ENCODE measurements around the gene OPRL1.

The OPRL1 gene

DNA sequence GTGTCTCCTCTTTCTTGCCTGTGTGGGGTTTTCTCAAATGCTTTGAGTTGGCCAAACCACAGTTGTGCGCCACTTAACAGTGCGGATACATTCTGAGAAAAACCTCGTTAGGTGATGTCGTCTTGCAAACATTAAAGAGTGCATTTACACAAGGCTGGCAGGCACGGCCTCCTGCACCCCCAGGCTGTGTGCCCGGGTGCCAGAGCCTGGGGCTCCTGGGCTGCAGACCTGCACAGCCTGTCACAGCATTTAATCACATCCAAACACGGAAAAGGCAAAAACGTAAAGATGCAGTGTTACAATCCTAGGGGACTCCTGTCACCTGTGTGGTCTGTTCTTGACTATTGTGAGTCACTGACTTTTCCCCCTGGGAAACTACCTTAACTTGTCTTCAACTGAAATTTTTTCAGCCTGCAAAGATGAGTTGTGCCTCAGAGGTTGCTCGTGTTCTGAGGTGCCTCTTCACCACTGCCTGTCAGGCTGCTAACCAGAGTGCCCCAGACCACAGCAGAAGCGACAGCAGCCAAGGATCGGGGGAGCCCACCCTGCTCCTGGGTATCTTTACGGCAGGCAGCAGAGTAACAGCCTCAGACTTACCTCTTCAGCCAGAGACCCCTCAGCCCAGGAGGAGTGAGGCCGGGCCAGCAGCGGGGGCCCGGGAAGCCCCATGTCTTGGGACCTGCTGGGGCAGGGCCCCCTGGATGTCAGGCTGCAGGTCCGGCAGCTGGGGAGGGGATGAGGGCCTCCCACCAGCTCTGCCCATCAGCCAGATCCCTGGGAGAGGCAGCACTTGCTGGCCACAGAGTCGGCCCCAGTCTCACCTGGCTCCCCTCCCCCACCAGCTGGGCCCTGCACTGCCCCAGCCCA is 44.6 kb upstream of the OPRL1 start (continued):
- TF ChIP-seq ZNF449 (tag by site-specific recombination; IDR thresholded peaks at IDR 0.05) (no peak), KLF9 (tag by site-specific recombination; IDR thresholded peaks at IDR 0.05; ENCODE audit: low read depth) (no peak), ZBTB17 (tag by site-specific recombination; IDR thresholded peaks at IDR 0.05) (no peak), ZNF777 (tag by site-specific recombination; IDR thresholded peaks at IDR 0.05; ENCODE audit: borderline replicate concordance) (no peak), MYNN (tag by site-specific recombination; IDR thresholded peaks at IDR 0.05; ENCODE audit: borderline replicate concordance) (no peak), ZNF843 (tag by site-specific recombination; IDR thresholded peaks at IDR 0.05) (no peak)

DNA sequence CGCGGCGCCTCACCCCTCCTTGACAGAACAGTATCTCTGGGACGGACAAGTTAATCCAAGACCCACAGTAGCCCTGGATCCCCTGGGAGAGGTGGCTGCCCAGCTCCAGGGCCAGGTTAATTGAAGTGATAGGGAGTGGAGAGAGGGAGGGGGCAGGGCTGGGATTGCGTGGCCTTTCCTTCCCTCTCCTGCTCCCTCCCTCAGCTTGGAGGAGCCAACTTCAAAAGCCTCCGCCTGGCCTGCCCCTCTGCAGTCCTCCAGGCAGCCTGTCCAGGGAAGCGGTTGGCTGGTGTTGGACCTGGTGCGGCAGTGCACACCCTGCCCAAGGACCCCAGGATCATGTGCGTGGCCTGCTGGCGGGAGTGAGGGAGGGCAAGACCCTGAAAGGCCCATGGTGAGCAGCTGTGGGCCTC is 43.9 kb upstream of the OPRL1 start, which contains the start of gene C20orf204:
TSS of gene C20orf204 (plus strand) at position 250 of the 413 bp plus-strand sequence. CDS start at position 392, 142 bp downstream.
- Histone ChIP-seq H3K4me3 (ENCODE audit: low read depth, low read length) (no peak within 1 kb of the TSS), H3K4me1 (ENCODE audit: control insufficient read depth, insufficient read depth, low read length) (peaks cover 9% of the 10 kb centered on the region), H3K27ac (ENCODE audit: extremely low read depth, low read depth, low read length) (no peak within 1 kb of the TSS), H3K9me3 (ENCODE audit: control insufficient read depth, insufficient read depth, low read depth, low read length) (no peaks in the 10 kb centered on the region), H3K36me3 (ENCODE audit: control insufficient read depth in 2 of 2, insufficient read depth in 1 of 2, low read length in 2 of 2) (peaks cover 0 to 40% of the 10 kb centered on the region in 2 experiments; a peak in 2 of 3 replicates)
- ChIA-PET POLR2A (no interaction called here), CTCF (interaction anchor here (1.6 to 2.1 kb wide), 2 partner anchors 19 to 55 kb away, joined by 4 to 6 read pairs; partner anchors contain the start of gene PRPF6)
- TF ChIP-seq ZBTB7A (tag by site-specific recombination; IDR thresholded peaks at IDR 0.05; ENCODE audit: low read depth) (no peak), ELK4 (IDR thresholded peaks at IDR 0.05; ENCODE audit: borderline replicate concordance, low read depth, low read length) (no peak), ZNF548 (tag by site-specific recombination; IDR thresholded peaks at IDR 0.05) (no peak), ZNF549 (tag by site-specific recombination; IDR thresholded peaks at IDR 0.05) (no peak), YY2 (tag by site-specific recombination; IDR thresholded peaks at IDR 0.05) (no peak), KLF17 (tag by site-specific recombination; IDR thresholded peaks at IDR 0.05) (peak; percentile 89), ZNF174 (tag by site-specific recombination; IDR thresholded peaks at IDR 0.05) (no peak), SP7 (tag by site-specific recombination; IDR thresholded peaks at IDR 0.05) (no peak), ZNF16 (tag by site-specific recombination; IDR thresholded peaks at IDR 0.05; ENCODE audit: low read depth) (no peak), ZNF23 (tag by site-specific recombination; IDR thresholded peaks at IDR 0.05; ENCODE audit: borderline replicate concordance) (no peak), ZNF629 (tag by site-specific recombination; IDR thresholded peaks at IDR 0.05) (no peak), ZNF48 (tag by site-specific recombination; IDR thresholded peaks at IDR 0.05) (no peak), ZNF658 (tag by site-specific recombination; IDR thresholded peaks at IDR 0.05) (no peak), MYNN (tag by site-specific recombination; IDR thresholded peaks at IDR 0.05; ENCODE audit: borderline replicate concordance) (no peak), ZNF837 (tag by site-specific recombination; IDR thresholded peaks at IDR 0.05) (no peak), OSR2 (tag by site-specific recombination; IDR thresholded peaks at IDR 0.05) (peak; percentile 65), ZNF600 (tag by site-specific recombination; IDR thresholded peaks at IDR 0.05) (peak; percentile 77), TRIM28 (IDR thresholded peaks at IDR 0.05; ENCODE audit: borderline replicate concordance, low read length) (no peak), ZXDB (tag by site-specific recombination; IDR thresholded peaks at IDR 0.05) (no peak), FEZF1 (tag by site-specific recombination; IDR thresholded peaks at IDR 0.05) (no peak), ZBTB17 (tag by site-specific recombination; IDR thresholded peaks at IDR 0.05) (peak; percentile 36), ZSCAN4 (tag by site-specific recombination; IDR thresholded peaks at IDR 0.05) (no peak)
- TF ChIP-seq, protein P1, sequence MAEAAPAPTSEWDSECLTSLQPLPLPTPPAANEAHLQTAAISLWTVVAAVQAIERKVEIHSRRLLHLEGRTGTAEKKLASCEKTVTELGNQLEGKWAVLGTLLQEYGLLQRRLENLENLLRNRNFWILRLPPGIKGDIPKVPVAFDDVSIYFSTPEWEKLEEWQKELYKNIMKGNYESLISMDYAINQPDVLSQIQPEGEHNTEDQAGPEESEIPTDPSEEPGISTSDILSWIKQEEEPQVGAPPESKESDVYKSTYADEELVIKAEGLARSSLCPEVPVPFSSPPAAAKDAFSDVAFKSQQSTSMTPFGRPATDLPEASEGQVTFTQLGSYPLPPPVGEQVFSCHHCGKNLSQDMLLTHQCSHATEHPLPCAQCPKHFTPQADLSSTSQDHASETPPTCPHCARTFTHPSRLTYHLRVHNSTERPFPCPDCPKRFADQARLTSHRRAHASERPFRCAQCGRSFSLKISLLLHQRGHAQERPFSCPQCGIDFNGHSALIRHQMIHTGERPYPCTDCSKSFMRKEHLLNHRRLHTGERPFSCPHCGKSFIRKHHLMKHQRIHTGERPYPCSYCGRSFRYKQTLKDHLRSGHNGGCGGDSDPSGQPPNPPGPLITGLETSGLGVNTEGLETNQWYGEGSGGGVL (tag by site-specific recombination; IDR thresholded peaks at IDR 0.05), result 0 out of 2 replicates have a peak, but pooled peaks have one; percentile 22
- TF ChIP-seq, protein P2, sequence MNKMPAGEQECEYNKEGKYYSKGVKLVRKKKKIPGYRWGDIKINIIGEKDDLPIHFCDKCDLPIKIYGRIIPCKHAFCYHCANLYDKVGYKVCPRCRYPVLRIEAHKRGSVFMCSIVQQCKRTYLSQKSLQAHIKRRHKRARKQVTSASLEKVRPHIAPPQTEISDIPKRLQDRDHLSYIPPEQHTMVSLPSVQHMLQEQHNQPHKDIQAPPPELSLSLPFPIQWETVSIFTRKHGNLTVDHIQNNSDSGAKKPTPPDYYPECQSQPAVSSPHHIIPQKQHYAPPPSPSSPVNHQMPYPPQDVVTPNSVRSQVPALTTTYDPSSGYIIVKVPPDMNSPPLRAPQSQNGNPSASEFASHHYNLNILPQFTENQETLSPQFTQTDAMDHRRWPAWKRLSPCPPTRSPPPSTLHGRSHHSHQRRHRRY (tag by site-specific recombination; IDR thresholded peaks at IDR 0.05), result no peak

All from HEK293 (cell line).